Skin epidermis (tissue), 12 donors: ENCODE measurements around the gene LRRC25.

Experiments
- H3K27ac ChIP-seq, 21 experiments: fragments of 200-600 bp; sonication (generic) in 11 of 21; one replicate each; pipeline ENCODE4 v1.5.0; 2020; ENCODE audit warnings: mild to moderate bottlenecking in 3 of 21, inconsistent platforms in 2 of 21, moderate library complexity in 2 of 21
- H3K4me3 ChIP-seq, 7 experiments: fragments of 200-600 bp; sonication (generic) in 2 of 7; one replicate each; pipeline ENCODE4 v1.5.0; 2020; ENCODE audit warnings: inconsistent platforms in 2 of 7, mild to moderate bottlenecking in 2 of 7, moderate library complexity in 1 of 7

The LRRC25 gene

GRCh38 chr19:18427080-18427742, 29.8 kb upstream of the LRRC25 start:
- no peak overlapping the region for H3K4me3 ChIP-seq
- peak overlapping the region in 3 of 21 experiments; percentile 3 to 65 (median 16) for H3K27ac ChIP-seq

GRCh38 chr19:18426416-18426767, 29.0 kb upstream of the LRRC25 start:
- no peak overlapping the region for H3K4me3 ChIP-seq
- H3K27ac ChIP-seq, result peak overlapping the region in 9 of 21 experiments; percentile 7 to 72 (median 43)

- H3K4me3 ChIP-seq, result no peak overlapping the region
- H3K27ac ChIP-seq, result peak overlapping the region in 13 of 21 experiments; percentile 7 to 72 (median 43)
Measured at GRCh38 chr19:18425515-18426415, 28.3 kb upstream of the LRRC25 start.

GRCh38 chr19:18424890-18425514, 27.6 kb upstream of the LRRC25 start:
- Histone ChIP-seq H3K4me3 (no peak overlapping the region), H3K27ac (peak overlapping the region in 9 of 21 experiments; percentile 12 to 65 (median 31))

- Histone ChIP-seq H3K4me3 (no peak overlapping the region), H3K27ac (peak overlapping the region in 8 of 21 experiments; percentile 9 to 54 (median 26))
Measured at GRCh38 chr19:18424122-18424889, 26.9 kb upstream of the LRRC25 start.

- Histone ChIP-seq H3K4me3 (no peak overlapping the region), H3K27ac (peak overlapping the region in 9 of 21 experiments; percentile 10 to 87 (median 40))
Measured at GRCh38 chr19:18423258-18424020, 26.0 kb upstream of the LRRC25 start.

- peak overlapping the region in 5 of 21 experiments; percentile 23 to 87 (median 54) for H3K27ac ChIP-seq
Measured at GRCh38 chr19:18422530-18423191, 25.2 kb upstream of the LRRC25 start.

GRCh38 chr19:18421371-18421959, 24.0 kb upstream of the LRRC25 start:
- Histone ChIP-seq H3K27ac (peak overlapping the region in 10 of 21 experiments; percentile 23 to 92 (median 82)), H3K4me3 (no peak overlapping the region)

More at GRCh38 chr19:18422530-18423191, 25.2 kb upstream of the LRRC25 start:
- H3K4me3 ChIP-seq, result no peak overlapping the region

GRCh38 chr19:18420930-18421329, 23.5 kb upstream of the LRRC25 start:
- H3K4me3 ChIP-seq, result peak overlapping the region in 3 of 7 experiments; percentile 65 to 71 (median 65)
- H3K27ac ChIP-seq, result peak overlapping the region in 13 of 21 experiments; percentile 43 to 95 (median 88)

GRCh38 chr19:18419699-18420460, 22.5 kb upstream of the LRRC25 start:
- H3K27ac ChIP-seq, result peak overlapping the region in 20 of 21 experiments; percentile 28 to 95 (median 88)
- peak overlapping the region; percentile 54 to 71 (median 65) for H3K4me3 ChIP-seq

GRCh38 chr19:18419195-18419698, 21.8 kb upstream of the LRRC25 start, which contains the start of gene SSBP4:
Gene SSBP4, plus strand, starts transcription at chr19:18419398. Its CDS starts 251 bp downstream, at chr19:18419649.
- peak within 1 kb of the TSS; percentile 54 to 71 (median 65) for H3K4me3 ChIP-seq
- H3K27ac ChIP-seq, result peak within 1 kb of the TSS; percentile 69 to 95 (median 88)

GRCh38 chr19:18418483-18419194, 21.2 kb upstream of the LRRC25 start:
- peak overlapping the region; percentile 54 to 71 (median 65) for H3K4me3 ChIP-seq
- H3K27ac ChIP-seq, result peak overlapping the region in 20 of 21 experiments; percentile 30 to 95 (median 88)

- peak overlapping the region in 20 of 21 experiments; percentile 73 to 95 (median 88) for H3K27ac ChIP-seq
- peak overlapping the region; percentile 1 to 65 (median 22) for H3K4me3 ChIP-seq
Measured at GRCh38 chr19:18418029-18418482, 20.6 kb upstream of the LRRC25 start.

- Histone ChIP-seq H3K27ac (peak overlapping the region; percentile 52 to 95 (median 88)), H3K4me3 (peak overlapping the region; percentile 1 to 65 (median 22))
Measured at GRCh38 chr19:18417250-18418028, 20.0 kb upstream of the LRRC25 start.

GRCh38 chr19:18416778-18417249, 19.4 kb upstream of the LRRC25 start:
- H3K27ac ChIP-seq, result peak overlapping the region; percentile 52 to 95 (median 88)
- H3K4me3 ChIP-seq, result peak overlapping the region; percentile 1 to 65 (median 22)
